GM21526 (cell line): ENCODE data around the gene ROR1.

Experiments used
- ATAC-seq: cut with Tn5 transposase; IDR thresholded peaks from one replicate; pipeline ENCODE4 v1.9.1; 2021; ENCODE audit warnings: moderate library complexity; ENCODE audit not compliant: unreplicated experiment, low FRiP score

The ROR1 gene

GRCh38 chr1:63987628-63988024, 213.8 kb downstream of the ROR1 start:
- no peak for ATAC-seq

GRCh38 chr1:63988941-63989340, 215.1 kb downstream of the ROR1 start:
- ATAC-seq, result no peak

GRCh38 chr1:63991685-63992084, 217.9 kb downstream of the ROR1 start:
- ATAC-seq, result no peak

GRCh38 chr1:64000021-64000420, 226.2 kb downstream of the ROR1 start:
- no peak for ATAC-seq

GRCh38 chr1:64001038-64001437, 227.2 kb downstream of the ROR1 start:
- no peak for ATAC-seq

- no peak for ATAC-seq
Measured at GRCh38 chr1:64004451-64005025, 230.7 kb downstream of the ROR1 start.

- ATAC-seq, result no peak
Measured at GRCh38 chr1:64005801-64006200, 232.0 kb downstream of the ROR1 start.

GRCh38 chr1:64006276-64007051, 232.6 kb downstream of the ROR1 start:
- ATAC-seq, result no peak

- no peak for ATAC-seq
Measured at GRCh38 chr1:64010316-64010715, 236.5 kb downstream of the ROR1 start.

- ATAC-seq, result no peak
Measured at GRCh38 chr1:64013395-64013794, 239.6 kb downstream of the ROR1 start.

GRCh38 chr1:64019818-64020217, 246.0 kb downstream of the ROR1 start:
- ATAC-seq, result peak; percentile 73

GRCh38 chr1:64021066-64021465, 247.2 kb downstream of the ROR1 start:
- no peak for ATAC-seq

- ATAC-seq, result no peak
Measured at GRCh38 chr1:64025051-64025450, 251.2 kb downstream of the ROR1 start.

GRCh38 chr1:64029037-64029436, 255.2 kb downstream of the ROR1 start:
- no peak for ATAC-seq

- no peak for ATAC-seq
Measured at GRCh38 chr1:64030411-64030810, 256.6 kb downstream of the ROR1 start.

- no peak for ATAC-seq
Measured at GRCh38 chr1:64031236-64031635, 257.4 kb downstream of the ROR1 start.

GRCh38 chr1:64033667-64034220, 259.9 kb downstream of the ROR1 start:
- no peak for ATAC-seq

- ATAC-seq, result no peak
Measured at GRCh38 chr1:64036549-64036948, 262.7 kb downstream of the ROR1 start.

- no peak for ATAC-seq
Measured at GRCh38 chr1:64038119-64038518, 264.3 kb downstream of the ROR1 start.

- ATAC-seq, result no peak
Measured at GRCh38 chr1:64038965-64039364, 265.1 kb downstream of the ROR1 start.

- ATAC-seq, result no peak
Measured at GRCh38 chr1:64039390-64039926, 265.6 kb downstream of the ROR1 start.
